IMR-90 (cell line): Measurements from ENCODE around the gene NAA60. TPM values are rescaled to one million over a fixed set of nuclear protein-coding genes. Genes with fewer than 3 reads are reported as not detected.

Experiments
- ATAC-seq: fragments of 200-7000 bp; cut with Tn5 transposase; 2 replicates; pipeline ENCODE4 v1.9.1; 2020; ENCODE audit warnings: low read depth, mild to moderate bottlenecking, moderate library complexity
- BruUV-seq: library from RNA; stranded (reverse); fragments of 400-500 nt; replicated peaks from 2 replicates; lab custom pipeline; 2021; lab: Mats Ljungman, UMichigan
- CTCF ChIA-PET: fragments of 300-600 bp; formaldehyde crosslinking; extraction: SDS; loops from one replicate; lab custom pipeline; 2021; ENCODE audit warnings: antibody characterized with exemption; lab: Yijun Ruan, JAX
- POLR2A ChIA-PET: fragments of 300-600 bp; sonication (Branson Sonifier 250); formaldehyde crosslinking; loops from one replicate; lab custom pipeline; 2022; ENCODE audit warnings: antibody characterized with exemption; ENCODE audit not compliant: unreplicated experiment; lab: Charles Lee
- DNase-seq: peaks from one replicate; pipeline ENCODE4 v3.0.0; 2013
- H2AFZ ChIP-seq: replicated peaks from 2 replicates; pipeline ENCODE3; 2013; ENCODE audit warnings: low read length, mild to moderate bottlenecking; ENCODE audit not compliant: poor library complexity
- H2AK5ac ChIP-seq: 2 replicates; pipeline ENCODE4 v1.6.1; 2013; ENCODE audit warnings: low read depth, low read length, inconsistent platforms
- H2AK9ac ChIP-seq: replicated peaks from 2 replicates; pipeline ENCODE3; 2013; ENCODE audit warnings: mild to moderate bottlenecking, low read depth, low read length, moderate library complexity; ENCODE audit not compliant: poor library complexity
- H2BK120ac ChIP-seq: 2 replicates; pipeline ENCODE4 v1.6.1; 2013; ENCODE audit warnings: low read depth, low read length, inconsistent platforms
- H2BK15ac ChIP-seq: 3 replicates; pipeline ENCODE4 v1.6.1; 2013; ENCODE audit warnings: low read depth, low read length, inconsistent platforms
- H2BK20ac ChIP-seq: 2 replicates; pipeline ENCODE4 v1.6.1; 2013; ENCODE audit warnings: low read depth, mild to moderate bottlenecking, inconsistent platforms, low read length, moderate library complexity
- H2BK5ac ChIP-seq: 2 replicates; pipeline ENCODE4 v1.6.1; 2013; ENCODE audit warnings: mild to moderate bottlenecking, low read depth, low read length, inconsistent platforms; ENCODE audit not compliant: poor library complexity, severe bottlenecking
- H3K14ac ChIP-seq: replicated peaks from 2 replicates; pipeline ENCODE4 v1.6.1; 2013; ENCODE audit warnings: low read depth, low read length, inconsistent platforms
- H3K18ac ChIP-seq: 2 replicates; pipeline ENCODE4 v1.6.1; 2013; ENCODE audit warnings: low read depth, low read length, control low read depth
- H3K23ac ChIP-seq: 2 replicates; pipeline ENCODE4 v1.6.1; 2013; ENCODE audit warnings: low read depth, low read length, inconsistent platforms
- H3K27ac ChIP-seq: 2 replicates; pipeline ENCODE4 v1.5.1; 2013; ENCODE audit warnings: mild to moderate bottlenecking, control low read depth, low read length; ENCODE audit not compliant: insufficient read depth
- H3K27me3 ChIP-seq: 2 replicates; pipeline ENCODE4 v1.6.1; 2013; ENCODE audit warnings: low read length; ENCODE audit not compliant: control insufficient read depth, insufficient read depth
- H3K36me3 ChIP-seq: 2 replicates; pipeline ENCODE4 v1.6.1; 2013; ENCODE audit warnings: low read length, mixed read lengths; ENCODE audit not compliant: control insufficient read depth, insufficient read depth
- H3K4ac ChIP-seq: 2 replicates; pipeline ENCODE4 v1.6.1; 2013; ENCODE audit warnings: low read depth, low read length, inconsistent platforms
- H3K4me1 ChIP-seq: 2 replicates; pipeline ENCODE4 v1.6.1; 2013; ENCODE audit warnings: low read length, mixed read lengths; ENCODE audit not compliant: control insufficient read depth, insufficient read depth
- H3K4me2 ChIP-seq: 2 replicates; pipeline ENCODE4 v1.6.1; 2013; ENCODE audit warnings: low read depth, mild to moderate bottlenecking, control low read depth, low read length, moderate library complexity
- H3K4me3 ChIP-seq: 2 replicates; pipeline ENCODE4 v1.5.1; 2013; ENCODE audit warnings: low read depth, mild to moderate bottlenecking, control low read depth, low read length, moderate library complexity; ENCODE audit not compliant: insufficient read depth
- H3K56ac ChIP-seq: 2 replicates; pipeline ENCODE4 v1.6.1; 2013; ENCODE audit warnings: low read length, inconsistent platforms; ENCODE audit not compliant: insufficient read depth; ENCODE audit errors: extremely low read depth
- H3K79me1 ChIP-seq, 2 experiments: 2 replicates each; pipeline ENCODE4 v1.6.1; 2013; ENCODE audit warnings: low read length in 2 of 2, inconsistent platforms in 1 of 2, low read depth in 1 of 2
- H3K9ac ChIP-seq: 2 replicates; pipeline ENCODE4 v1.6.1; 2013; ENCODE audit warnings: low read depth, low read length, control low read depth
- H3K9me1 ChIP-seq: 2 replicates; pipeline ENCODE4 v1.6.1; 2013; ENCODE audit warnings: low read length, inconsistent platforms; ENCODE audit not compliant: insufficient read depth
- H3K9me3 ChIP-seq: 2 replicates; pipeline ENCODE4 v1.6.1; 2013; ENCODE audit warnings: low read length; ENCODE audit not compliant: control insufficient read depth, insufficient read depth
- H4K20me1 ChIP-seq: 2 replicates; pipeline ENCODE4 v1.6.1; 2013; ENCODE audit warnings: low read length, inconsistent platforms; ENCODE audit not compliant: insufficient read depth
- H4K5ac ChIP-seq: 2 replicates; pipeline ENCODE4 v1.6.1; 2013; ENCODE audit warnings: mild to moderate bottlenecking, low read depth, low read length, control low read depth
- H4K8ac ChIP-seq, 2 experiments: 2 replicates each; pipeline ENCODE4 v1.6.1; 2013; ENCODE audit warnings: low read depth in 2 of 2, low read length in 2 of 2, control low read depth in 1 of 2, inconsistent platforms in 1 of 2
- H4K91ac ChIP-seq: 2 replicates; pipeline ENCODE4 v1.6.1; 2013; ENCODE audit warnings: low read depth, low read length, inconsistent platforms; ENCODE audit not compliant: insufficient read depth
- BHLHE40 ChIP-seq: fragments of 150-350 bp; IDR thresholded peaks from 2 replicates; pipeline ENCODE4 v1.6.1; 2016; ENCODE audit warnings: mild to moderate bottlenecking, low read depth, low read length
- CEBPB ChIP-seq: IDR thresholded peaks from 2 replicates; pipeline ENCODE4 v1.6.1; 2012; ENCODE audit warnings: low read depth, low read length, improper control_type of control experiment
- CHD1 ChIP-seq: IDR thresholded peaks from 2 replicates; pipeline ENCODE4 v1.6.1; 2012; ENCODE audit warnings: low read depth, low read length, improper control_type of control experiment
- MAFK ChIP-seq: IDR thresholded peaks from 2 replicates; pipeline ENCODE4 v1.6.1; 2012; ENCODE audit warnings: low read depth, low read length, improper control_type of control experiment
- MXI1 ChIP-seq: IDR thresholded peaks from 2 replicates; pipeline ENCODE4 v1.6.1; 2012; ENCODE audit warnings: low read depth, mild to moderate bottlenecking, low read length, moderate library complexity, borderline replicate concordance
- NFE2L2 ChIP-seq: fragments of 150-350 bp; IDR thresholded peaks from 2 replicates; pipeline ENCODE4 v1.6.1; 2016; ENCODE audit warnings: low read depth, mild to moderate bottlenecking, low read length
- USF2 ChIP-seq: fragments of 150-350 bp; IDR thresholded peaks from 2 replicates; pipeline ENCODE4 v1.6.1; 2017; ENCODE audit warnings: mild to moderate bottlenecking, antibody characterized with exemption, low read length, low read depth
- WGBS, 2 experiments: methylation state at CpG; one replicate each; pipeline versions ENCODE4 v1.1.5 to v1.1.7; 2013; ENCODE audit warnings: missing lambda C conversion rate in 2 of 2; ENCODE audit not compliant: insufficient read length in 1 of 2; ENCODE audit errors: extremely low coverage in 2 of 2; 5-methylcytosine and 5-hydroxymethylcytosine counted together
- dilution Hi-C: fragments of 300-500 bp; cut with HindIII; formaldehyde crosslinking; loops from one replicate; pipeline ENCODE4 v1.14.3; 2018; ENCODE audit warnings: low sequenced_read_pairs; ENCODE audit not compliant: unreplicated experiment
- in situ Hi-C: fragments of 300-500 bp; cut with MboI; formaldehyde crosslinking; loops from 3 replicates; pipeline ENCODE4 v1.14.3; 2019; ENCODE audit warnings: low sequenced_read_pairs, inconsistent platforms, mixed read lengths
- intact Hi-C: fragments of 100-400 bp; cut with micrococcal nuclease; formaldehyde crosslinking; loops from 2 replicates; pipeline ENCODE4 v1.10.0; 2022
- polyA plus RNA-seq, 3 experiments: library from polyadenylated mRNA; depleted of rRNA; stranded (reverse); fragments of >200 nt; gene quantifications; 2 replicates each; pipeline ENCODE4 v1.2.3, GENCODE V29; 2012; ENCODE audit warnings: low replicate concordance in 1 of 3
- total RNA-seq: library from RNA; depleted of rRNA; stranded (reverse); fragments of >200 nt; gene quantifications from 2 replicates; pipeline ENCODE4 v1.2.3, GENCODE V29; 2012

Gene NAA60
- total and polyA plus RNA-seq, 2 of the 4 experiments (the other 2 are of a cell fraction): 7.5 to 18.0 TPM

GRCh38 chr16:3487521-3488410 is 44.3 kb downstream of the NAA60 start:
- Histone ChIP-seq H2AK9ac (no peak overlapping the region), H4K5ac (no peak overlapping the region), H3K23ac (no peak overlapping the region), H3K27ac (no peak overlapping the region), H2BK5ac (no peak overlapping the region), H3K27me3 (no peaks in the 10 kb centered on the region), H2BK15ac (no peak overlapping the region), H3K14ac (no peak overlapping the region), H3K79me1 (peaks cover 3 to 17% of the 10 kb centered on the region in 2 experiments; a peak in 1 of 4 replicates), H3K9me3 (no peaks in the 10 kb centered on the region), H3K4me2 (no peak overlapping the region), H3K9ac (no peak overlapping the region), H3K56ac (no peak overlapping the region), H3K4me1 (no peaks in the 10 kb centered on the region), H2AFZ (no peak overlapping the region), H4K91ac (no peak overlapping the region), H4K20me1 (no peaks in the 10 kb centered on the region; the same call in 1 of the 2 replicates), H4K8ac (no peak overlapping the region), H2BK120ac (no peak overlapping the region), H3K36me3 (peaks cover 44% of the 10 kb centered on the region), H3K4me3 (no peak overlapping the region), H3K4ac (no peak overlapping the region), H2BK20ac (no peak overlapping the region), H2AK5ac (no peak overlapping the region), H3K18ac (no peak overlapping the region), H3K9me1 (peaks cover 3% of the 10 kb centered on the region; the same call in 1 of the 2 replicates)
- TF ChIP-seq MAFK (no peak), CEBPB (no peak), NFE2L2 (no peak), CHD1 (no peak), MXI1 (no peak), USF2 (no peak), BHLHE40 (no peak)
- BruUV-seq: no TSS peak
- ChIA-PET POLR2A (no interaction called here), CTCF (no interaction called here)
- no peak for ATAC-seq
- intact Hi-C loops (no loop called here), dilution Hi-C loops (no loop called here), in situ Hi-C loops (no loop called here)
- WGBS, 2 experiments: 93% methylated on average over 12 of the region's 24 CpGs; no CpG with 5 or more reads in 1 of the 2 experiments
- no peak for DNase-seq
